HCT116 (cell line): ENCODE data around the gene ZFHX2. TPM values are rescaled to one million over a fixed set of nuclear protein-coding genes. Genes with fewer than 3 reads are reported as not detected.

ENCODE experiments used
- ATAC-seq: fragments of 200-7000 bp; cut with Tn5 transposase; 2 replicates; pipeline ENCODE4 v1.9.1; 2020; ENCODE audit warnings: mild to moderate bottlenecking, moderate library complexity
- BruUV-seq: library from RNA; stranded (reverse); fragments of 400-500 nt; replicated peaks from 2 replicates; lab custom pipeline; 2021; lab: Mats Ljungman, UMichigan
- CTCF ChIA-PET: fragments of 300-600 bp; sonication (Branson Sonifier 250); formaldehyde crosslinking; loops from one replicate; lab custom pipeline; 2021; ENCODE audit warnings: antibody characterized with exemption; lab: Charles Lee
- POLR2A ChIA-PET: fragments of 300-600, 350-600 bp; sonication (Branson Sonifier 250); formaldehyde crosslinking; loops from one replicate; lab custom pipeline; 2021; ENCODE audit warnings: antibody characterized with exemption; lab: Charles Lee
- RAD21 ChIA-PET, 2 experiments: fragments of 300-600 bp; sonication (Branson Sonifier 250); formaldehyde crosslinking; loops; one replicate each; lab custom pipeline; 2023; ENCODE audit warnings: low total read pairs in 2 of 2; ENCODE audit not compliant: uncharacterized antibody in 2 of 2, unreplicated experiment in 2 of 2, low non-redundant PET in 1 of 2; lab: Charles Lee
- DNase-seq: peaks from one replicate; pipeline ENCODE4 v3.0.0-alpha.2; 2010; ENCODE audit warnings: low read depth, low spot score
- H2AFZ ChIP-seq: fragments of 200-600 bp; shearing (Covaris generic), sonication (generic); 2 replicates; pipeline ENCODE4 v1.6.1; 2017; ENCODE audit warnings: low read depth, mixed run types, mixed read lengths, antibody characterized with exemption, low read length; ENCODE audit not compliant: poor library complexity, severe bottlenecking
- H3K27ac ChIP-seq: 2 replicates; pipeline ENCODE4 v1.5.1; 2012; ENCODE audit warnings: low read depth, low read length
- H3K27me3 ChIP-seq: fragments of 200-600 bp; sonication (generic); 2 replicates; pipeline ENCODE4 v1.6.1; 2016; ENCODE audit warnings: mixed run types, low read length, mixed read lengths; ENCODE audit not compliant: insufficient read depth
- H3K36me3 ChIP-seq, 2 experiments: fragments of 200-500 bp in 1 of 2; fragments of 200-600 bp in 1 of 2; sonication (Bioruptor generic) in 1 of 2; sonication (generic) in 1 of 2; 2 replicates each; pipeline versions ENCODE4 v1.5.1 to v1.6.1; 2014 to 2016; ENCODE audit warnings: low read length in 2 of 2, inconsistent platforms in 1 of 2, mixed read lengths in 1 of 2, mixed run types in 1 of 2; ENCODE audit not compliant: insufficient read depth in 2 of 2, control insufficient read depth in 1 of 2
- H3K4me1 ChIP-seq, 2 experiments: fragments of 200-600 bp in 1 of 2; sonication (generic) in 1 of 2; 2 replicates each; pipeline versions ENCODE4 v1.5.1 to v1.6.1; 2012 to 2017; ENCODE audit warnings: low read length in 2 of 2, inconsistent platforms in 1 of 2, mild to moderate bottlenecking in 1 of 2, mixed read lengths in 1 of 2, mixed run types in 1 of 2, moderate library complexity in 1 of 2; ENCODE audit not compliant: insufficient read depth in 2 of 2, control insufficient read depth in 1 of 2
- H3K4me2 ChIP-seq: fragments of 200-600 bp; sonication (generic); 2 replicates; pipeline ENCODE4 v1.6.1; 2017; ENCODE audit warnings: mixed run types, low read length, mixed read lengths
- H3K4me3 ChIP-seq, 2 experiments: fragments of 200-600 bp in 1 of 2; sonication (generic) in 1 of 2; replicated peaks in 1 of 2; 2 replicates each; pipeline ENCODE4 v1.5.1; 2011 to 2016; ENCODE audit warnings: low read length in 2 of 2, control low read depth in 1 of 2, low read depth in 1 of 2, mild to moderate bottlenecking in 1 of 2, mixed read lengths in 1 of 2, mixed run types in 1 of 2
- H3K79me2 ChIP-seq: fragments of 200-600 bp; sonication (generic); 2 replicates; pipeline ENCODE4 v1.6.1; 2017; ENCODE audit warnings: mild to moderate bottlenecking, mixed run types, low read length, moderate library complexity, mixed read lengths; ENCODE audit not compliant: insufficient read depth
- H3K9ac ChIP-seq: fragments of 200-600 bp; sonication (generic); 2 replicates; pipeline ENCODE4 v1.6.1; 2016; ENCODE audit warnings: low read length, mixed read lengths
- H3K9me2 ChIP-seq: fragments of 200-600 bp; sonication (generic), shearing (Covaris generic); 2 replicates; pipeline ENCODE4 v1.6.1; 2017; ENCODE audit warnings: mixed run types, mild to moderate bottlenecking, moderate library complexity; ENCODE audit not compliant: insufficient read depth
- H3K9me3 ChIP-seq, 2 experiments: fragments of 200-500 bp in 1 of 2; fragments of 200-600 bp in 1 of 2; sonication (Bioruptor generic) in 1 of 2; sonication (generic) in 1 of 2; 2 replicates each; pipeline ENCODE4 v1.6.1; 2014 to 2017; ENCODE audit warnings: low read length in 2 of 2, mixed read lengths in 2 of 2, inconsistent platforms in 1 of 2, low read depth in 1 of 2, mild to moderate bottlenecking in 1 of 2, mixed run types in 1 of 2, moderate library complexity in 1 of 2; ENCODE audit not compliant: control insufficient read depth in 1 of 2, insufficient read depth in 1 of 2
- H4K20me1 ChIP-seq: fragments of 200-600 bp; sonication (generic), shearing (Covaris generic); 2 replicates; pipeline ENCODE4 v1.6.1; 2017; ENCODE audit warnings: mixed run types, mild to moderate bottlenecking, moderate library complexity; ENCODE audit not compliant: insufficient read depth
- ATF3 ChIP-seq: IDR thresholded peaks from 2 replicates; pipeline ENCODE4 v1.6.1; 2012
- CBX3 ChIP-seq: IDR thresholded peaks from 2 replicates; pipeline ENCODE4 v1.6.1; 2012; ENCODE audit warnings: low read depth
- CEBPB ChIP-seq: IDR thresholded peaks from 2 replicates; pipeline ENCODE4 v1.6.1; 2012; ENCODE audit warnings: low read depth
- CTCF ChIP-seq, 3 experiments: fragments of 200-600 bp in 1 of 3; sonication (generic) in 1 of 3; IDR thresholded peaks in 2 of 3; conservative IDR thresholded peaks in 1 of 3; 2 replicates each; pipeline ENCODE4 v1.5.1; 2012 to 2017; ENCODE audit warnings: low read depth in 2 of 3, low read length in 2 of 3, antibody characterized with exemption in 1 of 3, borderline replicate concordance in 1 of 3, control low read depth in 1 of 3, mild to moderate bottlenecking in 1 of 3, mixed read lengths in 1 of 3, mixed run types in 1 of 3, moderate library complexity in 1 of 3; ENCODE audit not compliant: insufficient read depth in 1 of 3
- EGR1 ChIP-seq: IDR thresholded peaks from 2 replicates; pipeline ENCODE4 v1.6.1; 2012; ENCODE audit warnings: low read depth
- ELF1 ChIP-seq: IDR thresholded peaks from 2 replicates; pipeline ENCODE4 v1.6.1; 2012; ENCODE audit warnings: low read depth, borderline replicate concordance
- EZH2phosphoT487 ChIP-seq: fragments of 200-600 bp; IDR thresholded peaks from 2 replicates; pipeline ENCODE4 v1.6.1; 2018; ENCODE audit warnings: antibody characterized with exemption, borderline replicate concordance
- JUND ChIP-seq: IDR thresholded peaks from 2 replicates; pipeline ENCODE4 v1.6.1; 2012
- MAX ChIP-seq: IDR thresholded peaks from 2 replicates; pipeline ENCODE4 v1.6.1; 2012
- SIN3A ChIP-seq: IDR thresholded peaks from 2 replicates; pipeline ENCODE4 v1.6.1; 2012; ENCODE audit warnings: low read depth
- SP1 ChIP-seq: IDR thresholded peaks from 2 replicates; pipeline ENCODE4 v1.6.1; 2012; ENCODE audit warnings: low read depth
- SRF ChIP-seq: IDR thresholded peaks from 2 replicates; pipeline ENCODE4 v1.6.1; 2012; ENCODE audit warnings: low read depth
- TCF7L2 ChIP-seq: IDR thresholded peaks from 2 replicates; pipeline ENCODE4 v1.7.0; 2011; ENCODE audit warnings: borderline replicate concordance, inconsistent platforms; ENCODE audit not compliant: insufficient read depth, insufficient read length; ENCODE audit errors: extremely low read depth
- YY1 ChIP-seq: IDR thresholded peaks from 2 replicates; pipeline ENCODE4 v1.6.1; 2011; ENCODE audit warnings: low read length, low read depth, moderate library complexity, mild to moderate bottlenecking; ENCODE audit not compliant: insufficient replicate concordance; ENCODE audit errors: extremely low read depth
- ZBTB33 ChIP-seq: IDR thresholded peaks from 2 replicates; pipeline ENCODE4 v1.6.1; 2011; ENCODE audit warnings: mild to moderate bottlenecking, low read length, moderate library complexity; ENCODE audit not compliant: insufficient replicate concordance; ENCODE audit errors: extremely low read depth
- ZFX ChIP-seq: fragments of 450-650 bp; IDR thresholded peaks from 2 replicates; pipeline ENCODE4 v1.6.1; 2017
- intact Hi-C: fragments of 100-400 bp; cut with micrococcal nuclease; formaldehyde crosslinking; loops from 2 replicates; pipeline ENCODE4 v1.10.0; 2022
- total RNA-seq: library from RNA; stranded (reverse); gene quantifications from one replicate; pipeline ENCODE4 v1.2.1, GENCODE V29; 2021; ENCODE audit not compliant: unreplicated experiment

The ZFHX2 gene
- total RNA-seq, 1 experiment from 2014 or later: 3.6 TPM

GRCh38 chr14:23558346-23559009, 6.9 kb upstream of the ZFHX2 start:
- Histone ChIP-seq H3K9ac (no peak overlapping the region), H3K27me3 (no peaks in the 10 kb centered on the region), H4K20me1 (no peaks in the 10 kb centered on the region), H3K27ac (no peak overlapping the region), H3K4me1 (peaks cover 5 to 18% of the 10 kb centered on the region in 2 experiments; a peak in 2 of 4 replicates), H2AFZ (no peak overlapping the region), H3K4me3 (no peak overlapping the region), H3K9me2 (no peaks in the 10 kb centered on the region), H3K36me3 (peaks cover 16 to 22% of the 10 kb centered on the region in 2 experiments; a peak in 3 of 4 replicates), H3K9me3 (no peaks in the 10 kb centered on the region), H3K79me2 (peaks cover 6% of the 10 kb centered on the region; the same call in 1 of the 2 replicates), H3K4me2 (no peak overlapping the region)
- ChIA-PET CTCF (interaction anchor here (1.0 to 6.0 kb wide), 5 partner anchors 9 to 238 kb away, joined by 4 to 69 read pairs (median 9); partner anchors contain the start of genes AP1G2 and PABPN1), RAD21 (interaction anchor here in 1 of 2 experiments (1.1 kb wide), 1 partner anchor 80 kb away, joined by 6 read pairs; no protein-coding TSS in a partner anchor), POLR2A (no interaction called here)
- BruUV-seq: no TSS peak
- intact Hi-C loops: loop anchor here (1.0 to 5.0 kb wide), 2 partner anchors 230 to 291 kb away; no protein-coding TSS in a partner anchor
- TF ChIP-seq ZBTB33 (no peak), SRF (no peak), JUND (no peak), ZFX (no peak), CTCF (IDR thresholded peaks at IDR 0.05 in 2 of 3, conservative IDR thresholded peaks at IDR 0.05 in 1 of 3; ENCODE audit: borderline replicate concordance in 1 of 3, insufficient read depth in 1 of 3, low read depth in 2 of 3, low read length in 2 of 3) (no peak), TCF7L2 (no peak), SP1 (no peak), MAX (no peak), ELF1 (no peak), YY1 (no peak), SIN3A (no peak), ATF3 (no peak), EGR1 (no peak), CBX3 (no peak), EZH2phosphoT487 (no peak), CEBPB (no peak)
- ATAC-seq (no peak), DNase-seq (no peak)
